SJSA1 (cell line): ENCODE data around the gene HIF1AN. TPM values are rescaled to one million over a fixed set of nuclear protein-coding genes. Genes with fewer than 3 reads are reported as not detected.

Experiments used
- DNase-seq, 2 experiments: peaks; one replicate each; pipeline ENCODE4 v3.0.0-alpha.2; 2015 to 2020; ENCODE audit warnings: low spot score in 2 of 2, low read depth in 1 of 2
- H3K27ac ChIP-seq: fragments of 250-450 bp; sonication (Bioruptor Pico); 2 replicates; pipeline ENCODE4 v1.5.1; 2020; ENCODE audit warnings: mild to moderate bottlenecking, moderate library complexity
- H3K27me3 ChIP-seq: fragments of 250-450 bp; sonication (Bioruptor Pico); replicated peaks from 2 replicates; pipeline ENCODE4 v1.5.1; 2020; ENCODE audit warnings: mild to moderate bottlenecking, moderate library complexity
- H3K36me3 ChIP-seq: fragments of 250-450 bp; sonication (Bioruptor Pico); 2 replicates; pipeline ENCODE4 v1.5.1; 2020; ENCODE audit warnings: mild to moderate bottlenecking
- H3K4me1 ChIP-seq: fragments of 250-450 bp; sonication (Bioruptor Pico); replicated peaks from 2 replicates; pipeline ENCODE4 v1.6.1; 2021; ENCODE audit warnings: mild to moderate bottlenecking
- H3K4me3 ChIP-seq: fragments of 250-450 bp; sonication (Bioruptor Pico); 2 replicates; pipeline ENCODE4 v1.5.1; 2020; ENCODE audit warnings: mild to moderate bottlenecking
- H3K9me3 ChIP-seq: fragments of 250-450 bp; sonication (Bioruptor Pico); replicated peaks from 2 replicates; pipeline ENCODE4 v1.5.1; 2020; ENCODE audit warnings: mild to moderate bottlenecking
- total RNA-seq: library from RNA; depleted of rRNA; stranded (reverse); fragments of >200 nt; shearing (Covaris generic); gene quantifications from 2 replicates; pipeline ENCODE4 v1.2.3, GENCODE V29; 2014

The HIF1AN gene
- total RNA-seq, 1 experiment from 2014 or later = 9.5 TPM

DNA sequence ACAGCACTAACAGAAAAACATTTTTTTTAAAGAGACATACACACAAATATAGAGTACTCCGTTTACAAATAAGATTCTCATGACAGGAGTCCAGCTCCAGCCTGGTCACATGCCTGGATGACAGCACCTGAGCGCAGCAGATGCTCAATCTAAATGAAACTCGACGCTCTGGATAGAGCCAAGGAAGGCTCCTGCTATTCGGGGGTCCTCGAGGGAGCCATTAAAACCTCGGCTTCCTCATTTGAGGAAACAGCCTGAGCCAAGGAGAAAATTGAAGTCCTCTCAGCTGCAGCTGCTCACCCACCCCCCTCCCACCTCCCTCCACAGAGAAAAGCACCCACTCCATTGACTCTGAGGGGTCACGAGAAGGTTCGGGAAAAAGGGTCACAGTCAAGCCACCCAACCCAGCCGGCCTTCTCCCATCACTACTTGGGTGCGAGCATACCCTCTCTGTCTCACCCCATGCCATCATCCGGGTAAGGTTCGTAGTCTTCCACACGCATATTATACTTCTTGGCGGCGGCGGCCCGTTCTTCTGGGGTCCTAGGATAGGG, 6.7 kb upstream of the HIF1AN start:
- DNase-seq = no peak
- Histone ChIP-seq H3K4me1 (peaks cover 12% of the 10 kb centered on the region), H3K9me3 (no peaks in the 10 kb centered on the region), H3K27me3 (no peaks in the 10 kb centered on the region), H3K36me3 (peaks cover 32% of the 10 kb centered on the region), H3K4me3 (peak overlapping the region; percentile 67), H3K27ac (no peak overlapping the region)

- peak; percentile 73 to 86 for DNase-seq
- no peaks in the 10 kb centered on the region for H3K9me3 ChIP-seq
- H3K27me3 ChIP-seq = no peaks in the 10 kb centered on the region
- H3K4me1 ChIP-seq = peaks cover 12% of the 10 kb centered on the region
- peaks cover 27% of the 10 kb centered on the region for H3K36me3 ChIP-seq
- no peak within 1 kb of the TSS; the same call in 1 of the 2 replicates for H3K27ac ChIP-seq
- peak within 1 kb of the TSS; percentile 67 for H3K4me3 ChIP-seq
These were observed 6.1 kb upstream of the HIF1AN start, which contains the start of gene NDUFB8 for GRCh38 chr10:100529475-100530298. Gene NDUFB8, minus strand, starts transcription at chr10:100529871. Its CDS starts 20 bp downstream, at chr10:100529851.

- no peaks in the 10 kb centered on the region for H3K27me3 ChIP-seq
- no peak for DNase-seq
- H3K36me3 ChIP-seq = peaks cover 16% of the 10 kb centered on the region
- H3K4me3 ChIP-seq = no peak overlapping the region
- H3K4me1 ChIP-seq = peaks cover 23% of the 10 kb centered on the region
- no peaks in the 10 kb centered on the region for H3K9me3 ChIP-seq
- no peak overlapping the region for H3K27ac ChIP-seq
These were observed 4.0 kb upstream of the HIF1AN start for GRCh38 chr10:100531761-100532160.

DNA sequence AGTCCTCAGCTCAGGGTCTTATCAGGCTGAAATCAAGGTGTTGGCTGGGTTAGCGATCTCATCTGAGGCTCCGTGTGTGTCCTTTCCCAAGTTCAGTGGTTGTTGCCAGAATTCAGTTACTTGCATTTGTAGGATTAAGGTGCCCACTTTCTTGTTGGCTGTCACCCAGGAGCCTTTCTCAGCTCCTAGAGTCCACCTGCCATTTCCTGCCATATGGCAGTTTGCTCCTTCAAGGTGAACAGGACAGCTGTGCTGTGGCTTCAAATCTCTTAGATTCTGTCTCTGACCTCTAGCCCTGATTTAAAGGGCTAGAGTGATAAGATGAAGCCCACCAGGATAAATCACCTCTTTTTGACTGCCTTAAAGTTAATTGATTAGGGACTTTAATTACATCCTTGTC, 1.0 kb upstream of the HIF1AN start:
- H3K36me3 ChIP-seq = peaks cover 31% of the 10 kb centered on the region
- no peaks in the 10 kb centered on the region for H3K9me3 ChIP-seq
- no peak overlapping the region for H3K4me3 ChIP-seq
- no peak overlapping the region for H3K27ac ChIP-seq
- no peak for DNase-seq
- no peaks in the 10 kb centered on the region for H3K27me3 ChIP-seq
- H3K4me1 ChIP-seq = peaks cover 22% of the 10 kb centered on the region

DNA sequence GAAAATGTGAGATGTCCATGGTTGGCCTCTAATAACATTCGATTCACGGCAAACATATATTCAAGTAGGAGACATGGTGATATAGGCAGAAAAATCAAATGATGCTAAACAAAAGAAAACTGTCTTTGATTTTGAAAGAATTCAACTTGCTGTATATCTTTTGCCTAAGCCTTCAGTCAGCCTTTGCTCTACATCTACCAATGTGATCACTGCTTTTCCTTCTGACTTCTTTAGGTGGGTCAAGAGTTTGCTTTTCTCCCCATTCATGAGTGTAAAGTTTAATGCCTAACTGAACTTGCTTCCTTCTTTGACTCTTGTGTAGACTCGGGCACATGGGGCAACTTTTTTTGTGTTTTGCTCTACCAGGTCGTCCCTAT, 417 bp upstream of the HIF1AN start:
- Histone ChIP-seq H3K36me3 (peaks cover 37% of the 10 kb centered on the region), H3K4me1 (peaks cover 16% of the 10 kb centered on the region), H3K27ac (no peak overlapping the region), H3K4me3 (peak overlapping the region; percentile 66), H3K27me3 (no peaks in the 10 kb centered on the region), H3K9me3 (no peaks in the 10 kb centered on the region)
- DNase-seq = no peak

DNA sequence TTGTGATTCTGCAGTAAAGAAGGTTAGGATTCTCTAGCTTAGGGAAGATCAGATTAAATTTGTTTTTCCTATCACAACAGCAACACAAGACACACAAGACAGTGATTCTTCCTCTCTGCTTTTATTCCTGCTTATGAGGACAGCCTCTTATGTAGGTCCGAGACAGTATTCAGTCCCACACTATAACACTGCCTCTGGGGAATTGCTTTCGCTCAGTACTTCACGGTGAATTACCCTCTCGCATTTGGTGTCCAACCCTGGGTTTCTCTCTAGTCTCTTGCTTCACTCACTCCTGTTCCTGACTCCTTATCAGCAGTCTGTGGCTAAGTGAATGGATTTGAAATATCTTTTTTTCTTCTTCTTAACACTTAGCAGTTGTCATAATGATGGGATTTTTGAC, 1.7 kb downstream of the HIF1AN start:
- no peak overlapping the region for H3K4me3 ChIP-seq
- H3K36me3 ChIP-seq = peaks cover 54% of the 10 kb centered on the region
- H3K9me3 ChIP-seq = no peaks in the 10 kb centered on the region

GRCh38 chr10:100544950-100545349, 9.2 kb downstream of the HIF1AN start:
- Histone ChIP-seq H3K27me3 (no peaks in the 10 kb centered on the region), H3K36me3 (peaks cover 85% of the 10 kb centered on the region)

More for the DNA sequence above, 1.7 kb downstream of the HIF1AN start:
- DNase-seq = no peak
- no peaks in the 10 kb centered on the region for H3K27me3 ChIP-seq
- H3K27ac ChIP-seq = no peak overlapping the region
- H3K4me1 ChIP-seq = peaks cover 14% of the 10 kb centered on the region

DNA sequence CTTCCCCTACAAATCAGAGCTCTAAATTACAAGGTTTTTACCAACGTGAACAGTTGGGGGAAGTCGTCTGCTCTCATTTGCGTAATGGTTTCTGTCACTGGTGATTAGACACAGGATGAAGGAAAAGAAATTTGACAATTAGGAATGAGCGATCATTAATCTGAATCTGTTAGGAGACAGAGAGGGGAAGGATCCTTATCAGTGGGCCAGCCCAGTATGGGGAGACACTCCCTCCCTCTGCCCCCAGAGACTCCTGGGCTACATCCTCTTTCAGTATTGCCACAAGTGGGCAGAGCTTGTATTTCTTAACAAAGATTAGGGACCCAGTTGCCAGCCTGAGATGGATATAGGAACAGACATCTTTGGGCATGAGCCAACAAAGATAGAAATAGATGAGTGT, 15.5 kb downstream of the HIF1AN start:
- H3K4me1 ChIP-seq = no peaks in the 10 kb centered on the region
- no peaks in the 10 kb centered on the region for H3K9me3 ChIP-seq
- no peaks in the 10 kb centered on the region for H3K27me3 ChIP-seq

More at GRCh38 chr10:100544950-100545349, 9.2 kb downstream of the HIF1AN start:
- no peak overlapping the region for H3K27ac ChIP-seq
- no peak for DNase-seq
- H3K4me1 ChIP-seq = no peaks in the 10 kb centered on the region
- no peaks in the 10 kb centered on the region for H3K9me3 ChIP-seq
- H3K4me3 ChIP-seq = no peak overlapping the region

GRCh38 chr10:100551738-100552137, 16.0 kb downstream of the HIF1AN start:
- H3K27me3 ChIP-seq = no peaks in the 10 kb centered on the region
- H3K4me3 ChIP-seq = no peak overlapping the region
- H3K36me3 ChIP-seq = peaks cover 37% of the 10 kb centered on the region
- DNase-seq = no peak
- H3K27ac ChIP-seq = no peak overlapping the region
- no peaks in the 10 kb centered on the region for H3K4me1 ChIP-seq
- no peaks in the 10 kb centered on the region for H3K9me3 ChIP-seq

More for the DNA sequence above, 15.5 kb downstream of the HIF1AN start:
- no peak for DNase-seq
- Histone ChIP-seq H3K4me3 (no peak overlapping the region), H3K27ac (no peak overlapping the region), H3K36me3 (peaks cover 41% of the 10 kb centered on the region)

DNA sequence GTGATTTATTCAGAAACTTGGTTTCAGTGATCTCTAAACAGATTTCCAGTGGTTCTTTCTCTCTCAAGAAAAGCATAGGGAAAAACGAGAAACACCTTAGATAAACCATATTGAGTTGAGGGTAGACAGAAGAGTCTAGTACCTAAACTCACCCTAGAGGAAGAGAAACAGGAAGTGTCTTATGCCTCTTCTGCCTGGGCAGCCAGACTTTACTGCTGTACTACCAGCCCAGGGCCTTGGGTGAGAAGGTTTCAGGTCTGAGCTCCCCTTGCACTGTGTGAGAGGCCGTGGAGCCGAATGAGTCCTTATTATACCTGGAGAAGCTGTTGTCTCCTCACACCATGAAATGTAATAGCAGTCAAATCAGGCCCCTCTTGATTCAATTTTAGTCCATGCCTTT, 18.2 kb downstream of the HIF1AN start:
- H3K4me1 ChIP-seq = no peaks in the 10 kb centered on the region
- no peak for DNase-seq
- peaks cover 15% of the 10 kb centered on the region for H3K36me3 ChIP-seq
- H3K9me3 ChIP-seq = no peaks in the 10 kb centered on the region
- no peaks in the 10 kb centered on the region for H3K27me3 ChIP-seq
- H3K4me3 ChIP-seq = no peak overlapping the region
- H3K27ac ChIP-seq = no peak overlapping the region

- Histone ChIP-seq H3K36me3 (peaks cover 7% of the 10 kb centered on the region), H3K4me1 (no peaks in the 10 kb centered on the region), H3K27me3 (no peaks in the 10 kb centered on the region), H3K9me3 (no peaks in the 10 kb centered on the region), H3K27ac (no peak overlapping the region), H3K4me3 (no peak overlapping the region)
- no peak for DNase-seq
These were observed 19.2 kb downstream of the HIF1AN start for GRCh38 chr10:100554902-100555301.

- Histone ChIP-seq H3K36me3 (no peaks in the 10 kb centered on the region), H3K9me3 (peaks cover 7% of the 10 kb centered on the region), H3K27ac (no peak overlapping the region), H3K4me1 (peaks cover 8% of the 10 kb centered on the region), H3K4me3 (no peak overlapping the region), H3K27me3 (peaks cover 37% of the 10 kb centered on the region)
- no peak for DNase-seq
These were observed 24.5 kb downstream of the HIF1AN start for GRCh38 chr10:100560248-100560647.

DNA sequence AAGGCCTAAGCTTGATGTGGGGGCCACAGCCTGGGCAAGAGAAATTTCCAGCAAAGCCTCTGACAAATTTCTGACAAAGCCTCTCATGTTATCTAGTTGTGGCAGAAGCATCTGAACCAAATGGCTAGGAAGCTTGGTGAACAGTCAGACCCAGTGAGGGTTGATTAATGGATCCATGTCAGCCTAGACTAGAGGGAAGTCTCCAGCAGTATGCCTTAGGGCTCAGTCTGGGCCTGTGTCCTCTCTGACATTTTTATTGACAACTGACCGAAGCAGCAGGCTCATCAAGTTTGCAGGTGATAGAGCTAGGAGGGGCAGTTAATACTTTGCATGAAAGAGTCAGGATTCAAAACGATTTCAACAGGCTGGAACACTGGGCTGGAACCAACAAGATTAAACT, 25.3 kb downstream of the HIF1AN start:
- H3K36me3 ChIP-seq = no peaks in the 10 kb centered on the region
- H3K4me1 ChIP-seq = peaks cover 8% of the 10 kb centered on the region
- no peak for DNase-seq
- H3K4me3 ChIP-seq = no peak overlapping the region
- H3K27me3 ChIP-seq = peaks cover 44% of the 10 kb centered on the region
- H3K27ac ChIP-seq = no peak overlapping the region
- H3K9me3 ChIP-seq = peaks cover 7% of the 10 kb centered on the region

DNA sequence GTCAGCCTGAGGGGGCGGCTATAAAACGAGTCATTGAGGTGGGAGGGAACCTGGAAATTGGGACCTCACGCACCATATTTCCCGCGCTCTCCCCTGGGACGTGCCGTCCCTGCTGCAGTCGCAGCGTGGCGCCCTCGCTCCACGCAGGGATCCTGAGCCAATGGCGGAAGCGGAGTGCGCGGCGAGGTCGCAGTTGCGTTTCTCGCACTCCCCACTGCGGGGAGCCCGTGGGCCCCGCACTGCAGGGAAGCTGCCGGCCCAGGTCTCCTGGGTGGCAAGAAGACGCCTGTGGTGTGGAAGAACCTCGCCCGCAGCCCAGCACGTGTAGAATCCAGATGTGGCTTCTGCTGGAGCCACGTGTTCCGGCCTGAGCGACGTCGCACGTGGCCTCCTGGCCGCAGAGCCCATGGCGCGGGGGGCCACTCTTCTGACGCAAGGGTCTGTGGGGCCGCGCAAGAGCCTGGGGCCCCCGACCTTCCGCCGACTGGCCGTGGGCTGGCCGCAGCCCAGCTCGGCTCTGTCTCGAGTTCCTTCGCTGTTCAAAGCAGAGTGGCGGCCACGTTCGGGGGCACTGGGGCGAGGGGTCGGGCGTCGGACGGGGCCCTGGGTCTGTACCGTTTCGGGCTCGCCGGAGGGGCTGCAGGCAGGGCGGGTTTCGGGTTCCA, 26.4 kb downstream of the HIF1AN start:
- peak; percentile 59 to 74 for DNase-seq
- Histone ChIP-seq H3K27ac (no peak overlapping the region), H3K9me3 (peaks cover 7% of the 10 kb centered on the region), H3K4me1 (peaks cover 8% of the 10 kb centered on the region), H3K36me3 (no peaks in the 10 kb centered on the region), H3K27me3 (peaks cover 48% of the 10 kb centered on the region), H3K4me3 (no peak overlapping the region)
